Tibial nerve (tissue), 4 donors: ENCODE measurements around the gene HJV.
"Not testable (repeated sequence)": the region's sequence is repeated elsewhere in the genome, so short reads cannot be mapped to it uniquely, and the experiment has no call there.

Source experiments
- EP300 ChIP-seq, 2 donors: sonication (generic); formaldehyde crosslinking; IDR thresholded peaks; one replicate each; pipeline ENCODE4 v1.6.1; 2017; ENCODE audit warnings: antibody characterized with exemption in 2 of 2, mild to moderate bottlenecking in 1 of 2
- POLR2A ChIP-seq, 2 donors: fragments of 450-650 bp; IDR thresholded peaks; one replicate each; pipeline ENCODE4 v1.6.1; 2017; ENCODE audit warnings: antibody characterized with exemption in 2 of 2, mild to moderate bottlenecking in 2 of 2, moderate library complexity in 2 of 2
- TF ChIP-seq, protein P1 (sequence below), 5 experiments: fragments of 200-600 bp in 3 of 5; fragments of 450-650 bp in 2 of 5; sonication (generic) in 3 of 5; IDR thresholded peaks; one replicate each; pipeline ENCODE4 v1.5.1; 2016 to 2019; ENCODE audit warnings: antibody characterized with exemption in 5 of 5, mild to moderate bottlenecking in 3 of 5, moderate library complexity in 2 of 5

DNA sequence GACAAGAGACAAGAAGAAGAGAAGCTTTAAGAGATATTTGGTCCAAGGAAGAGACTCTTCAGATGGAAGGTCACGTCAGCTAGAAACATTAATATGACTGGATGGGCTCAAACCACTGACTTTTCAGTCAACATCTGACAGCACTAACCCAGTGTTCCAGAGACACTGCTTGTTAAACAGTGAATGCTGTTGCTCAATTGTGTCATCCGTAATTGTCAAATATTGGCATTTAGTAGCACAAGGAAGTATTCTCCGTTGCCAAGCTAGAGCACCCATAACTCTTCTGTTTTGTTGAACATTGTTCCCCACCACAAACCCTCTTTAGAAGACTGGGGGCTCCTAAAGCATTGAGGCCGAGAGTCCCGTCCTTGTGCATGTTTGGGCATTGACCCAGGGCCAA, 37.6 kb upstream of the HJV start:
- TF ChIP-seq, protein P1, sequence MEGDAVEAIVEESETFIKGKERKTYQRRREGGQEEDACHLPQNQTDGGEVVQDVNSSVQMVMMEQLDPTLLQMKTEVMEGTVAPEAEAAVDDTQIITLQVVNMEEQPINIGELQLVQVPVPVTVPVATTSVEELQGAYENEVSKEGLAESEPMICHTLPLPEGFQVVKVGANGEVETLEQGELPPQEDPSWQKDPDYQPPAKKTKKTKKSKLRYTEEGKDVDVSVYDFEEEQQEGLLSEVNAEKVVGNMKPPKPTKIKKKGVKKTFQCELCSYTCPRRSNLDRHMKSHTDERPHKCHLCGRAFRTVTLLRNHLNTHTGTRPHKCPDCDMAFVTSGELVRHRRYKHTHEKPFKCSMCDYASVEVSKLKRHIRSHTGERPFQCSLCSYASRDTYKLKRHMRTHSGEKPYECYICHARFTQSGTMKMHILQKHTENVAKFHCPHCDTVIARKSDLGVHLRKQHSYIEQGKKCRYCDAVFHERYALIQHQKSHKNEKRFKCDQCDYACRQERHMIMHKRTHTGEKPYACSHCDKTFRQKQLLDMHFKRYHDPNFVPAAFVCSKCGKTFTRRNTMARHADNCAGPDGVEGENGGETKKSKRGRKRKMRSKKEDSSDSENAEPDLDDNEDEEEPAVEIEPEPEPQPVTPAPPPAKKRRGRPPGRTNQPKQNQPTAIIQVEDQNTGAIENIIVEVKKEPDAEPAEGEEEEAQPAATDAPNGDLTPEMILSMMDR (IDR thresholded peaks at IDR 0.05), result not testable (repeated sequence)
- TF ChIP-seq EP300, POLR2A (IDR thresholded peaks at IDR 0.05): not testable (repeated sequence)
